OCI-LY1 (cell line): Measurements from ENCODE around the gene ANK3.

Source experiments
- EZH2 ChIP-seq: fragments of 200-600 bp; sonication (generic), shearing (Covaris generic); IDR thresholded peaks from 2 replicates; pipeline ENCODE4 v1.8.0; 2017; ENCODE audit warnings: borderline replicate concordance, mixed run types, mild to moderate bottlenecking, antibody characterized with exemption, low read length, moderate library complexity, mixed read lengths
- TF ChIP-seq, protein P1 (sequence below): fragments of 200-600 bp; sonication (generic), shearing (Covaris generic); IDR thresholded peaks from 2 replicates; pipeline ENCODE4 v1.5.1; 2017; ENCODE audit warnings: mild to moderate bottlenecking, antibody characterized with exemption, low read length, moderate library complexity, mixed read lengths

DNA sequence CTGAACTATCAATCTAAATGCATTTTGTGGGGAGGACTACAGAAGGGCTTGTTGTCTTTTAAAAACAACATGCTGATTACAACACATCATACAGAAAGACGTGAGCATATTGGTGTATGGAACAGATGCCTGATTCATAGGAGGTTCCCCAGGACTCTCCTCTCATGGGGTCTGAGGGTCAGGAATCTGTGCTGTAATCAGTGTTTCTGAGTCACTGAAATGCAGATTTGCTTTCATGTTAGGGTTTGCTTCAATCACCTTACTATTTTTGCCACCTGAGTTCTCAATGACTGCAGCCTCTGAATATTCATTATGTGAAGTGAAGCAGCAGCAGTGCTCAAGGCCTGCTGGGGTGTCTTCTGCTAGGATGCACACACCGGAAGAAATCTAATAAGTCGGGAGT lies 550 bp upstream of the ANK3 start:
- TF ChIP-seq, protein P1, sequence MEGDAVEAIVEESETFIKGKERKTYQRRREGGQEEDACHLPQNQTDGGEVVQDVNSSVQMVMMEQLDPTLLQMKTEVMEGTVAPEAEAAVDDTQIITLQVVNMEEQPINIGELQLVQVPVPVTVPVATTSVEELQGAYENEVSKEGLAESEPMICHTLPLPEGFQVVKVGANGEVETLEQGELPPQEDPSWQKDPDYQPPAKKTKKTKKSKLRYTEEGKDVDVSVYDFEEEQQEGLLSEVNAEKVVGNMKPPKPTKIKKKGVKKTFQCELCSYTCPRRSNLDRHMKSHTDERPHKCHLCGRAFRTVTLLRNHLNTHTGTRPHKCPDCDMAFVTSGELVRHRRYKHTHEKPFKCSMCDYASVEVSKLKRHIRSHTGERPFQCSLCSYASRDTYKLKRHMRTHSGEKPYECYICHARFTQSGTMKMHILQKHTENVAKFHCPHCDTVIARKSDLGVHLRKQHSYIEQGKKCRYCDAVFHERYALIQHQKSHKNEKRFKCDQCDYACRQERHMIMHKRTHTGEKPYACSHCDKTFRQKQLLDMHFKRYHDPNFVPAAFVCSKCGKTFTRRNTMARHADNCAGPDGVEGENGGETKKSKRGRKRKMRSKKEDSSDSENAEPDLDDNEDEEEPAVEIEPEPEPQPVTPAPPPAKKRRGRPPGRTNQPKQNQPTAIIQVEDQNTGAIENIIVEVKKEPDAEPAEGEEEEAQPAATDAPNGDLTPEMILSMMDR = no peak
- no peak for TF ChIP-seq EZH2
